KMS-11 (cell line): Measurements from ENCODE around the gene CRKL.
"Not testable (repeated sequence)": the region's sequence is repeated elsewhere in the genome, so short reads cannot be mapped to it uniquely, and the experiment has no call there.

Experiments
- H2AFZ ChIP-seq: fragments of 200-600 bp; sonication (generic); 2 replicates; pipeline ENCODE4 v1.6.1; 2016; ENCODE audit warnings: antibody characterized with exemption, mixed run types, low read depth
- H3K27ac ChIP-seq: fragments of 200-600 bp; sonication (generic); 2 replicates; pipeline ENCODE4 v1.6.1; 2016; ENCODE audit warnings: mild to moderate bottlenecking, mixed run types
- H3K27me3 ChIP-seq: fragments of 200-600 bp; sonication (generic); 2 replicates; pipeline ENCODE4 v1.6.1; 2017; ENCODE audit warnings: mild to moderate bottlenecking, low read depth, mixed run types, moderate library complexity; ENCODE audit not compliant: insufficient read depth
- H3K36me3 ChIP-seq: fragments of 200-600 bp; sonication (generic); 2 replicates; pipeline ENCODE4 v1.6.1; 2017; ENCODE audit warnings: mild to moderate bottlenecking, mixed run types; ENCODE audit not compliant: insufficient read depth
- H3K4me1 ChIP-seq: fragments of 200-600 bp; sonication (generic); 2 replicates; pipeline ENCODE4 v1.6.1; 2016; ENCODE audit warnings: mild to moderate bottlenecking, low read depth, mixed run types; ENCODE audit not compliant: poor library complexity, severe bottlenecking
- H3K4me2 ChIP-seq: fragments of 200-600 bp; sonication (generic); 2 replicates; pipeline ENCODE4 v1.7.0; 2016; ENCODE audit warnings: mild to moderate bottlenecking, mixed run types
- H3K4me3 ChIP-seq: fragments of 200-600 bp; sonication (generic); IDR thresholded peaks from 2 replicates; pipeline ENCODE4 v1.6.1; 2017; ENCODE audit warnings: low read depth, low read length, mixed read lengths; ENCODE audit not compliant: insufficient read depth
- H3K79me2 ChIP-seq: fragments of 200-600 bp; sonication (generic); 2 replicates; pipeline ENCODE4 v1.6.1; 2016; ENCODE audit warnings: low read depth, mixed run types; ENCODE audit not compliant: insufficient read depth
- H3K9ac ChIP-seq: fragments of 200-600 bp; sonication (generic); 2 replicates; pipeline ENCODE4 v1.6.1; 2016; ENCODE audit warnings: mild to moderate bottlenecking, mixed run types
- H4K20me1 ChIP-seq: fragments of 200-600 bp; sonication (generic); 2 replicates; pipeline ENCODE4 v1.6.1; 2016; ENCODE audit warnings: mild to moderate bottlenecking, mixed run types; ENCODE audit not compliant: insufficient read depth
- CTCF ChIP-seq: fragments of 200-600 bp; sonication (generic); conservative IDR thresholded peaks from 2 replicates; pipeline ENCODE4 v1.6.1; 2017; ENCODE audit warnings: low read depth, mild to moderate bottlenecking, antibody characterized with exemption, low read length, moderate library complexity, mixed read lengths

The CRKL gene

GRCh38 chr22:20887375-20887774 lies 29.8 kb upstream of the CRKL start:
- Histone ChIP-seq H3K9ac (no peak overlapping the region), H3K27me3 (no peaks in the 10 kb centered on the region), H2AFZ (no peak overlapping the region), H3K27ac (no peak overlapping the region), H3K4me1 (no peaks in the 10 kb centered on the region), H3K4me2 (no peak overlapping the region), H3K79me2 (no peaks in the 10 kb centered on the region), H3K36me3 (no peaks in the 10 kb centered on the region), H4K20me1 (no peaks in the 10 kb centered on the region), H3K4me3 (no peak overlapping the region)
- no peak for TF ChIP-seq CTCF

- H2AFZ ChIP-seq = no peak overlapping the region
- no peaks in the 10 kb centered on the region for H3K27me3 ChIP-seq
- H3K27ac ChIP-seq = no peak overlapping the region
- no peaks in the 10 kb centered on the region for H4K20me1 ChIP-seq
- no peaks in the 10 kb centered on the region for H3K36me3 ChIP-seq
- H3K4me1 ChIP-seq = no peaks in the 10 kb centered on the region
- no peak overlapping the region for H3K4me3 ChIP-seq
- H3K4me2 ChIP-seq = no peak overlapping the region
- H3K79me2 ChIP-seq = no peaks in the 10 kb centered on the region
- no peak for TF ChIP-seq CTCF
- H3K9ac ChIP-seq = no peak overlapping the region
These were observed 28.0 kb upstream of the CRKL start for GRCh38 chr22:20889025-20889704.

GRCh38 chr22:20889904-20890540 lies 27.2 kb upstream of the CRKL start:
- H4K20me1 ChIP-seq = no peaks in the 10 kb centered on the region
- no peak overlapping the region for H3K9ac ChIP-seq
- no peaks in the 10 kb centered on the region for H3K36me3 ChIP-seq
- H3K79me2 ChIP-seq = no peaks in the 10 kb centered on the region
- H2AFZ ChIP-seq = no peak overlapping the region
- H3K4me1 ChIP-seq = no peaks in the 10 kb centered on the region
- H3K4me2 ChIP-seq = no peak overlapping the region
- TF ChIP-seq CTCF = no peak
- no peaks in the 10 kb centered on the region for H3K27me3 ChIP-seq
- no peak overlapping the region for H3K4me3 ChIP-seq
- no peak overlapping the region for H3K27ac ChIP-seq

GRCh38 chr22:20890975-20891374 lies 26.2 kb upstream of the CRKL start:
- H2AFZ ChIP-seq = no peak overlapping the region
- no peaks in the 10 kb centered on the region for H3K36me3 ChIP-seq
- H3K27ac ChIP-seq = no peak overlapping the region
- TF ChIP-seq CTCF = no peak
- no peak overlapping the region for H3K9ac ChIP-seq
- H4K20me1 ChIP-seq = no peaks in the 10 kb centered on the region
- no peaks in the 10 kb centered on the region for H3K27me3 ChIP-seq
- H3K4me1 ChIP-seq = no peaks in the 10 kb centered on the region
- no peaks in the 10 kb centered on the region for H3K79me2 ChIP-seq
- no peak overlapping the region for H3K4me2 ChIP-seq
- no peak overlapping the region for H3K4me3 ChIP-seq

GRCh38 chr22:20897737-20898136 lies 19.5 kb upstream of the CRKL start:
- not testable (repeated sequence) for H4K20me1 ChIP-seq, H3K79me2 ChIP-seq, H3K4me2 ChIP-seq, H3K9ac ChIP-seq, H3K27ac ChIP-seq, H3K4me1 ChIP-seq, H3K36me3 ChIP-seq, H3K4me3 ChIP-seq, H3K27me3 ChIP-seq, H2AFZ ChIP-seq
